OCI-LY1 (cell line): Measurements from ENCODE around the gene PAX2.

Experiments used
- H2AFZ ChIP-seq: fragments of 200-600 bp; sonication (generic), shearing (Covaris generic); 2 replicates; pipeline ENCODE4 v1.6.0; 2014; ENCODE audit warnings: antibody characterized with exemption, mild to moderate bottlenecking, low read length
- H3F3A ChIP-seq: fragments of 200-600 bp; sonication (generic), shearing (Covaris generic); 2 replicates; pipeline ENCODE4 v1.6.0; 2014; ENCODE audit warnings: mild to moderate bottlenecking, antibody characterized with exemption, low read length, moderate library complexity; ENCODE audit not compliant: insufficient read depth
- H3K27ac ChIP-seq: fragments of 200-600 bp; sonication (generic); 2 replicates; pipeline ENCODE4 v1.5.1; 2014; ENCODE audit warnings: low read length, mixed run types, mild to moderate bottlenecking, low read depth; ENCODE audit not compliant: poor library complexity, severe bottlenecking
- H3K27me3 ChIP-seq: fragments of 200-600 bp; sonication (generic); 2 replicates; pipeline ENCODE4 v1.6.0; 2014; ENCODE audit warnings: antibody characterized with exemption, mild to moderate bottlenecking, low read length, moderate library complexity; ENCODE audit not compliant: insufficient read depth
- H3K36me3 ChIP-seq: fragments of 200-600 bp; sonication (generic); 2 replicates; pipeline ENCODE4 v1.6.1; 2014; ENCODE audit warnings: mild to moderate bottlenecking, antibody characterized with exemption, low read length, moderate library complexity, mixed read lengths; ENCODE audit not compliant: insufficient read depth
- H3K4me1 ChIP-seq: fragments of 200-600 bp; sonication (generic); 2 replicates; pipeline ENCODE4 v1.5.1; 2014; ENCODE audit warnings: mild to moderate bottlenecking, low read length, moderate library complexity; ENCODE audit not compliant: insufficient read depth, severe bottlenecking
- H3K4me2 ChIP-seq: fragments of 200-600 bp; sonication (generic), shearing (Covaris generic); 2 replicates; pipeline ENCODE4 v1.6.1; 2014; ENCODE audit warnings: low read length
- H3K4me3 ChIP-seq: fragments of 200-600 bp; sonication (generic); 2 replicates; pipeline ENCODE4 v1.5.1; 2014; ENCODE audit warnings: low read length, low read depth, mild to moderate bottlenecking, mixed read lengths; ENCODE audit not compliant: poor library complexity, severe bottlenecking
- H3K79me2 ChIP-seq: fragments of 200-600 bp; shearing (Covaris generic); 2 replicates; pipeline ENCODE4 v1.6.1; 2016; ENCODE audit warnings: mixed run types, low read length, mixed read lengths; ENCODE audit not compliant: insufficient read depth
- H3K9ac ChIP-seq: fragments of 200-600 bp; sonication (generic), shearing (Covaris generic); 2 replicates; pipeline ENCODE4 v1.6.1; 2014; ENCODE audit warnings: mild to moderate bottlenecking, low read length, mixed read lengths
- H3K9me2 ChIP-seq: fragments of 200-600 bp; sonication (generic), shearing (Covaris generic); 2 replicates; pipeline ENCODE4 v1.6.1; 2014; ENCODE audit warnings: low read depth, mild to moderate bottlenecking, low read length, mixed read lengths
- H3K9me3 ChIP-seq: fragments of 200-600 bp; shearing (Covaris generic); 2 replicates; pipeline ENCODE4 v1.6.1; 2014; ENCODE audit warnings: low read length, mixed read lengths
- H4K20me1 ChIP-seq: fragments of 200-600 bp; sonication (generic), shearing (Covaris generic); 2 replicates; pipeline ENCODE4 v1.6.0; 2016; ENCODE audit warnings: mild to moderate bottlenecking, low read length; ENCODE audit not compliant: insufficient read depth
- CTCF ChIP-seq: fragments of 200-600 bp; sonication (generic), shearing (Covaris generic); IDR thresholded peaks from 2 replicates; pipeline ENCODE4 v1.5.1; 2017; ENCODE audit warnings: mild to moderate bottlenecking, antibody characterized with exemption, low read length, moderate library complexity, mixed read lengths
- EZH2 ChIP-seq: fragments of 200-600 bp; sonication (generic), shearing (Covaris generic); IDR thresholded peaks from 2 replicates; pipeline ENCODE4 v1.8.0; 2017; ENCODE audit warnings: borderline replicate concordance, mixed run types, mild to moderate bottlenecking, antibody characterized with exemption, low read length, moderate library complexity, mixed read lengths

Gene PAX2

GRCh38 chr10:100872034-100872791 lies 126.8 kb downstream of the PAX2 start:
- H2AFZ ChIP-seq, result no peak overlapping the region
- H3K4me2 ChIP-seq, result no peak overlapping the region
- H4K20me1 ChIP-seq, result no peaks in the 10 kb centered on the region
- no peak overlapping the region for H3K27ac ChIP-seq
- no peaks in the 10 kb centered on the region for H3K4me1 ChIP-seq
- H3K4me3 ChIP-seq, result no peak overlapping the region
- H3K9ac ChIP-seq, result no peak overlapping the region
- H3K9me3 ChIP-seq, result no peaks in the 10 kb centered on the region
- TF ChIP-seq CTCF (peak; percentile 62), EZH2 (no peak)
- no peaks in the 10 kb centered on the region for H3K27me3 ChIP-seq
- no peaks in the 10 kb centered on the region for H3K79me2 ChIP-seq
- H3F3A ChIP-seq, result no peaks in the 10 kb centered on the region
- no peaks in the 10 kb centered on the region for H3K9me2 ChIP-seq
- H3K36me3 ChIP-seq, result no peaks in the 10 kb centered on the region

GRCh38 chr10:100873146-100873826 lies 127.9 kb downstream of the PAX2 start:
- Histone ChIP-seq H3K79me2 (no peaks in the 10 kb centered on the region), H2AFZ (no peak overlapping the region), H3K27ac (no peak overlapping the region)

DNA sequence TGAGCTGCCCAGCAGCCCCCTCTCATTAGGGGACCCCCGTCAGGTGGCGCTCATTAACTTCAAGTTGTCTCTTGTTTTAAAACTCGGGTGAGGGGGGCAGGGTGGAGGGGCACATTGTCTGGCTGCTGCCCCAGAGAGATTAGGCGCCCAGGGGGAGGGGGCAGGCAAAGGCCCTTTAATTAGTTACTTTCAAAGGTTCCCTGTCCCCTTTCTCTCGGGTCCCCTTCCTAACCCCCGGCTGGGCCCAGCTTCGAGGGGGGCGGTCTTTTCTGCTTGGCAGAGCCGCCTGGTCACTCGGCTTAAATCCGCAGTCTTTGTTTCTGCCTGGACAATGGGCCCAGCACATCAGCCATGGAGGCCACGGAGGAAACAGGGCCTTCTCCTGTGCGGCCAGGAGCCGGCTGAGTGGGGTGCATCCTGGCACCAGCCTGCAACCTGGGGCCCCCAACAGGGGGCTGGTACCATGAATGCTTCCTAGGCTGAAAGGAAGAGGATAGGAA lies 128.5 kb downstream of the PAX2 start:
- H3K9me2 ChIP-seq, result no peaks in the 10 kb centered on the region
- H3K4me1 ChIP-seq, result no peaks in the 10 kb centered on the region
- no peak overlapping the region for H3K27ac ChIP-seq
- no peaks in the 10 kb centered on the region for H3F3A ChIP-seq
- no peaks in the 10 kb centered on the region for H4K20me1 ChIP-seq
- no peak overlapping the region for H2AFZ ChIP-seq
- H3K4me3 ChIP-seq, result no peak overlapping the region
- no peaks in the 10 kb centered on the region for H3K9me3 ChIP-seq
- no peaks in the 10 kb centered on the region for H3K27me3 ChIP-seq
- no peaks in the 10 kb centered on the region for H3K36me3 ChIP-seq
- no peak for TF ChIP-seq CTCF
- no peak for TF ChIP-seq EZH2
- no peak overlapping the region for H3K9ac ChIP-seq
- H3K79me2 ChIP-seq, result no peaks in the 10 kb centered on the region
- no peak overlapping the region for H3K4me2 ChIP-seq

More at GRCh38 chr10:100873146-100873826, 127.9 kb downstream of the PAX2 start:
- H3K4me1 ChIP-seq, result no peaks in the 10 kb centered on the region
- H3F3A ChIP-seq, result no peaks in the 10 kb centered on the region
- H3K9me3 ChIP-seq, result no peaks in the 10 kb centered on the region
- H3K36me3 ChIP-seq, result no peaks in the 10 kb centered on the region
- H4K20me1 ChIP-seq, result no peaks in the 10 kb centered on the region
- no peak overlapping the region for H3K9ac ChIP-seq
- H3K9me2 ChIP-seq, result no peaks in the 10 kb centered on the region
- H3K4me3 ChIP-seq, result no peak overlapping the region
- no peak for TF ChIP-seq EZH2
- no peaks in the 10 kb centered on the region for H3K27me3 ChIP-seq
- H3K4me2 ChIP-seq, result no peak overlapping the region
